Endothelial cell of umbilical vein (primary cell): ENCODE measurements around the gene SDHAF2. TPM values are rescaled to one million over a fixed set of nuclear protein-coding genes. Genes with fewer than 3 reads are reported as not detected.

Experiments used
- polyA plus RNA-seq, 4 experiments: library from polyadenylated mRNA; depleted of rRNA in 3 of 4; stranded (reverse) in 3 of 4; unstranded in 1 of 4; fragments of >200 nt; gene quantifications; 2 replicates each; pipeline versions ENCODE4 v1.2.1 to v1.2.3, GENCODE V29; 2011 to 2012; ENCODE audit warnings: missing spikeins in 1 of 4
- small RNA-seq: library from RNA; depleted of rRNA; stranded (forward); fragments of <200 nt; gene quantifications from one replicate; pipeline ENCODE3, GENCODE V24; 2012; ENCODE audit warnings: low replicate concordance, low read depth; ENCODE audit not compliant: insufficient read depth, insufficient read length
- total RNA-seq: library from RNA; stranded (reverse); gene quantifications from 2 replicates; pipeline ENCODE4 v1.2.3, GENCODE V29; 2021

SDHAF2 gene
- total and polyA plus RNA-seq, 2 donors (not counting 3 experiments of a cell fraction or from before 2014, with no cell fraction given), result 44.5 to 128 TPM

Small RNA genes lying within 50 kb of the gene (small RNA-seq; reads per million reads assigned to genes)
- not detected for gene RN7SL23P

Other genes starting within 250 kb of the SDHAF2 start
- gene PGA3, start 226.6 kb upstream of the SDHAF2 start, total RNA-seq, result not detected in 2 replicates
- gene PGA3, start 226.6 kb upstream of the SDHAF2 start, polyA plus RNA-seq, result not detected in 2 replicates
- gene PGA4, start 207.8 kb upstream of the SDHAF2 start, total RNA-seq, result not detected in 2 replicates
- 0.15 TPM in 1 of 2 replicates, not detected in the other for gene PGA4, start 207.8 kb upstream of the SDHAF2 start, polyA plus RNA-seq
- gene PGA5, start 188.9 kb upstream of the SDHAF2 start, total RNA-seq, result not detected in 2 replicates
- gene PGA5, start 188.9 kb upstream of the SDHAF2 start, polyA plus RNA-seq, result not detected in 2 replicates
- 14.4 and 14.8 TPM in 2 replicates for gene VWCE, start 134.8 kb upstream of the SDHAF2 start, total RNA-seq
- gene VWCE, start 134.8 kb upstream of the SDHAF2 start, polyA plus RNA-seq, result 6.5 and 7.8 TPM in 2 replicates
- 229 TPM in 2 replicates for gene DDB1, start 97.0 kb upstream of the SDHAF2 start, total RNA-seq
- gene DDB1, start 97.0 kb upstream of the SDHAF2 start, polyA plus RNA-seq, result 196 and 230 TPM in 2 replicates
- 28.6 and 30.8 TPM in 2 replicates for gene TKFC, start 96.9 kb upstream of the SDHAF2 start, total RNA-seq
- gene TKFC, start 96.9 kb upstream of the SDHAF2 start, polyA plus RNA-seq, result 31.7 and 34.0 TPM in 2 replicates
- gene CYB561A3, start 68.2 kb upstream of the SDHAF2 start, total RNA-seq, result 41.6 and 44.0 TPM in 2 replicates
- 102 and 103 TPM in 2 replicates for gene CYB561A3, start 68.2 kb upstream of the SDHAF2 start, polyA plus RNA-seq
- gene TMEM138, start 67.8 kb upstream of the SDHAF2 start, total RNA-seq, result 37.9 and 43.6 TPM in 2 replicates
- gene TMEM138, start 67.8 kb upstream of the SDHAF2 start, polyA plus RNA-seq, result 60.0 and 85.1 TPM in 2 replicates
- gene TMEM216, start 37.5 kb upstream of the SDHAF2 start, total RNA-seq, result 9.8 and 10.6 TPM in 2 replicates
- gene TMEM216, start 37.5 kb upstream of the SDHAF2 start, polyA plus RNA-seq, result 38.8 and 39.8 TPM in 2 replicates
- 77.0 and 78.2 TPM in 2 replicates for gene CPSF7, start 149 bp upstream of the SDHAF2 start, total RNA-seq
- 87.5 and 88.4 TPM in 2 replicates for gene CPSF7, start 149 bp upstream of the SDHAF2 start, polyA plus RNA-seq
- not detected in 2 replicates for gene LRRC10B, start 78.6 kb downstream of the SDHAF2 start, total RNA-seq
- gene LRRC10B, start 78.6 kb downstream of the SDHAF2 start, polyA plus RNA-seq, result not detected in 2 replicates
- 0.55 and 0.78 TPM in 2 replicates for gene SYT7, start 151.0 kb downstream of the SDHAF2 start, total RNA-seq
- 0.08 and 0.13 TPM in 2 replicates for gene SYT7, start 151.0 kb downstream of the SDHAF2 start, polyA plus RNA-seq